HEK293 (cell line): ENCODE data around the gene MOB1B.

Experiments
- BCL11A ChIP-seq: fragments of 450-650 bp; formaldehyde crosslinking; IDR thresholded peaks from 2 replicates; pipeline ENCODE4 v1.5.1; 2016; ENCODE audit warnings: low read depth, missing biosample characterization, missing genetic modification characterization
- IKZF3 ChIP-seq: fragments of 450-650 bp; IDR thresholded peaks from 2 replicates; pipeline ENCODE4 v1.5.0; 2018; ENCODE audit warnings: missing biosample characterization, mild to moderate bottlenecking, missing genetic modification characterization, moderate library complexity
- REST ChIP-seq: fragments of 450-650 bp; formaldehyde crosslinking; IDR thresholded peaks from 2 replicates; pipeline ENCODE4 v1.5.1; 2016; ENCODE audit warnings: missing biosample characterization, missing genetic modification characterization
- ZBTB8A ChIP-seq: fragments of 450-650 bp; formaldehyde crosslinking; IDR thresholded peaks from 2 replicates; pipeline ENCODE4 v1.5.1; 2016; ENCODE audit warnings: missing biosample characterization, missing genetic modification characterization
- ZFP69B ChIP-seq: fragments of 450-650 bp; formaldehyde crosslinking; IDR thresholded peaks from 2 replicates; pipeline ENCODE4 v1.5.1; 2016; ENCODE audit warnings: missing biosample characterization, missing genetic modification characterization
- ZNF121 ChIP-seq: fragments of 450-650 bp; formaldehyde crosslinking; IDR thresholded peaks from 2 replicates; pipeline ENCODE4 v1.5.1; 2016; ENCODE audit warnings: missing biosample characterization, missing genetic modification characterization
- ZNF138 ChIP-seq: fragments of 450-650 bp; formaldehyde crosslinking; IDR thresholded peaks from 2 replicates; pipeline ENCODE4 v1.5.1; 2016; ENCODE audit warnings: missing biosample characterization, missing genetic modification characterization, borderline replicate concordance
- ZNF274 ChIP-seq, 2 experiments: fragments of 200-500 bp in 1 of 2; fragments of 450-650 bp in 1 of 2; sonication (Bioruptor generic) in 1 of 2; formaldehyde crosslinking in 1 of 2; IDR thresholded peaks; 2 replicates each; pipeline versions ENCODE4 v1.5.1 to v1.6.1; 2014 to 2016; ENCODE audit warnings: borderline replicate concordance in 1 of 2, inconsistent platforms in 1 of 2, low read length in 1 of 2, missing biosample characterization in 1 of 2, missing genetic modification characterization in 1 of 2
- ZNF311 ChIP-seq: fragments of 450-650 bp; formaldehyde crosslinking; IDR thresholded peaks from 2 replicates; pipeline ENCODE4 v1.5.1; 2017; ENCODE audit warnings: missing biosample characterization, missing genetic modification characterization, borderline replicate concordance
- ZNF324 ChIP-seq: fragments of 450-650 bp; formaldehyde crosslinking; IDR thresholded peaks from 2 replicates; pipeline ENCODE4 v1.5.1; 2016; ENCODE audit warnings: missing biosample characterization, missing genetic modification characterization
- ZNF549 ChIP-seq: fragments of 450-650 bp; IDR thresholded peaks from 2 replicates; pipeline ENCODE4 v1.5.1; 2018; ENCODE audit warnings: missing biosample characterization, missing genetic modification characterization, mild to moderate bottlenecking, inconsistent platforms, moderate library complexity
- ZNF670 ChIP-seq: fragments of 450-650 bp; formaldehyde crosslinking; IDR thresholded peaks from 2 replicates; pipeline ENCODE4 v1.5.1; 2016; ENCODE audit warnings: missing biosample characterization, missing genetic modification characterization, low read depth
- TF ChIP-seq, protein P1 (sequence below): fragments of 450-650 bp; formaldehyde crosslinking; IDR thresholded peaks from 2 replicates; pipeline ENCODE4 v1.5.1; 2016; ENCODE audit warnings: missing biosample characterization, missing genetic modification characterization

- TF ChIP-seq ZNF138 (tag by site-specific recombination): no peak
- no peak for TF ChIP-seq REST (tag by site-specific recombination)
- no peak for TF ChIP-seq IKZF3
- no peak for TF ChIP-seq ZNF311 (tag by site-specific recombination)
- no peak for TF ChIP-seq ZNF549 (tag by site-specific recombination)
- no peak for TF ChIP-seq ZNF324
- TF ChIP-seq BCL11A (tag by site-specific recombination): no peak
- no peak for TF ChIP-seq ZNF274 (IDR thresholded peaks at IDR 0.05; ENCODE audit: low read length)
- no peak for TF ChIP-seq ZNF274 (tag by site-specific recombination; IDR thresholded peaks at IDR 0.05; ENCODE audit: borderline replicate concordance)
- TF ChIP-seq, protein P1, sequence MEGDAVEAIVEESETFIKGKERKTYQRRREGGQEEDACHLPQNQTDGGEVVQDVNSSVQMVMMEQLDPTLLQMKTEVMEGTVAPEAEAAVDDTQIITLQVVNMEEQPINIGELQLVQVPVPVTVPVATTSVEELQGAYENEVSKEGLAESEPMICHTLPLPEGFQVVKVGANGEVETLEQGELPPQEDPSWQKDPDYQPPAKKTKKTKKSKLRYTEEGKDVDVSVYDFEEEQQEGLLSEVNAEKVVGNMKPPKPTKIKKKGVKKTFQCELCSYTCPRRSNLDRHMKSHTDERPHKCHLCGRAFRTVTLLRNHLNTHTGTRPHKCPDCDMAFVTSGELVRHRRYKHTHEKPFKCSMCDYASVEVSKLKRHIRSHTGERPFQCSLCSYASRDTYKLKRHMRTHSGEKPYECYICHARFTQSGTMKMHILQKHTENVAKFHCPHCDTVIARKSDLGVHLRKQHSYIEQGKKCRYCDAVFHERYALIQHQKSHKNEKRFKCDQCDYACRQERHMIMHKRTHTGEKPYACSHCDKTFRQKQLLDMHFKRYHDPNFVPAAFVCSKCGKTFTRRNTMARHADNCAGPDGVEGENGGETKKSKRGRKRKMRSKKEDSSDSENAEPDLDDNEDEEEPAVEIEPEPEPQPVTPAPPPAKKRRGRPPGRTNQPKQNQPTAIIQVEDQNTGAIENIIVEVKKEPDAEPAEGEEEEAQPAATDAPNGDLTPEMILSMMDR (tag by site-specific recombination): no peak
- no peak for TF ChIP-seq ZBTB8A (tag by site-specific recombination)
- TF ChIP-seq ZFP69B (tag by site-specific recombination): no peak
- TF ChIP-seq ZNF670 (tag by site-specific recombination): no peak
- no peak for TF ChIP-seq ZNF121
Observed at GRCh38 chr4:70895811-70896491, 6.2 kb upstream of the MOB1B start.
